Left ventricle myocardium inferior (tissue), 1 donor: ENCODE data around the gene RPL15. TPM values are rescaled to one million over a fixed set of nuclear protein-coding genes. Genes with fewer than 3 reads are reported as not detected.
"Not testable (repeated sequence)": the region's sequence is repeated elsewhere in the genome, so short reads cannot be mapped to it uniquely, and the experiment has no call there.

Source experiments
- DNase-seq: peaks from one replicate; pipeline ENCODE4 v3.0.0-alpha.2; 2020
- H3K27ac ChIP-seq: fragments of 200-600 bp; replicated peaks from 2 replicates; pipeline ENCODE4 v1.8.0; 2021
- H3K27me3 ChIP-seq: fragments of 200-600 bp; 2 replicates; pipeline ENCODE4 v1.8.0; 2021; ENCODE audit warnings: low read depth
- H3K36me3 ChIP-seq: fragments of 200-600 bp; 2 replicates; pipeline ENCODE4 v1.8.0; 2021
- H3K4me1 ChIP-seq: fragments of 200-600 bp; 2 replicates; pipeline ENCODE4 v1.8.0; 2021
- H3K4me3 ChIP-seq: fragments of 200-600 bp; 2 replicates; pipeline ENCODE4 v1.8.0; 2021; ENCODE audit warnings: mild to moderate bottlenecking, moderate library complexity
- H3K9me3 ChIP-seq: fragments of 200-600 bp; replicated peaks from 2 replicates; pipeline ENCODE4 v1.8.0; 2021
- intact Hi-C: fragments of 100-400 bp; cut with micrococcal nuclease; formaldehyde crosslinking; loops from one replicate; pipeline ENCODE4 v1.11.0; 2022
- long read RNA-seq: library from polyadenylated mRNA; unstranded; transcript quantifications from one replicate; pipeline ENCODE4 v2.0.0, GENCODE V29; 2021
- total RNA-seq: library from RNA; stranded (reverse); fragmentation: NEBNext Ultra II Directional; extraction: Animal tissue kit (Norgen Biotek cat#: 25700); gene quantifications from one replicate; pipeline ENCODE4 v1.2.1, GENCODE V29; 2021
- TF ChIP-seq, protein P1 (sequence below): fragments of 200-600 bp; IDR thresholded peaks from 2 replicates; pipeline ENCODE4 v1.8.0; 2021; ENCODE audit warnings: antibody characterized with exemption, mild to moderate bottlenecking, borderline replicate concordance
- donor health status: DM: no; HTN: yes; CAD: no; lungs with severe emphysema.

Gene RPL15
- 915 TPM for total RNA-seq
- long read RNA-seq, transcript RPL15-208 (4 exons, 1,063 nt) = minor isoform, 34 of 606 reads
- long read RNA-seq, transcript RPL15-202 (3 exons, 820 nt) = minor isoform, 14 of 606 reads
- long read RNA-seq, transcript RPL15-201 (4 exons, 2,730 nt) = major isoform, 511 of 606 reads
- long read RNA-seq, partial matches to known transcripts = 0 of 606 reads
- long read RNA-seq, other reads (novel, unspliced or antisense) = 41 of 606 reads

- intact Hi-C loops = no loop called here
Measured at GRCh38 chr3:23916886-23917678, at the start of gene RPL15, which contains the start of gene NKIRAS1. RPL15 (plus strand) TSS chr3:23917132; CDS start chr3:23917860, 728 bp downstream. NKIRAS1 (minus strand) TSS chr3:23916990; CDS start chr3:23910904, 6,086 bp downstream.

DNA sequence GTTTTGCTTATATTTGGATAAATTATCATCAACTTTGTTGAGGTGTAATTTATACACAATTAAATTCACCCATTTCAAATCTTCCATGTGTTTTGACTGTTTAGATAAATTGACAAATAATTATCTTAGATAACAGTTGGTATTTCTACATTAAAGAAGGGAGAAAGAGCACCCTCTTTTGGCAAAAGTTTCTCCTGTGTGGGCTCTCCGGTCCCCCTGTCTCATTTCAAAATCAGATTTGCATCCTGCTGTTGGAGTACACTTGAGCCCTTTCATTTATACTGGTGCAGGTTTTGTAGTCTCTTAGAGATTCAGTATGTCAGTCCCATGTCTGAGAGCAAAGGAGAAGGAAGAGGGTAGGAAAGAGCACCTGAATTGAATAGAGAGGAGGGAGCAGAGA lies 49.5 kb upstream of the RPL15 start:
- DNase-seq = no peak
- Histone ChIP-seq H3K4me3 (no peak overlapping the region), H3K27me3 (no peaks in the 10 kb centered on the region), H3K9me3 (no peaks in the 10 kb centered on the region), H3K36me3 (no peaks in the 10 kb centered on the region), H3K4me1 (peaks cover 74% of the 10 kb centered on the region), H3K27ac (peak overlapping the region; percentile 5)
- intact Hi-C loops = no loop called here
- TF ChIP-seq, protein P1, sequence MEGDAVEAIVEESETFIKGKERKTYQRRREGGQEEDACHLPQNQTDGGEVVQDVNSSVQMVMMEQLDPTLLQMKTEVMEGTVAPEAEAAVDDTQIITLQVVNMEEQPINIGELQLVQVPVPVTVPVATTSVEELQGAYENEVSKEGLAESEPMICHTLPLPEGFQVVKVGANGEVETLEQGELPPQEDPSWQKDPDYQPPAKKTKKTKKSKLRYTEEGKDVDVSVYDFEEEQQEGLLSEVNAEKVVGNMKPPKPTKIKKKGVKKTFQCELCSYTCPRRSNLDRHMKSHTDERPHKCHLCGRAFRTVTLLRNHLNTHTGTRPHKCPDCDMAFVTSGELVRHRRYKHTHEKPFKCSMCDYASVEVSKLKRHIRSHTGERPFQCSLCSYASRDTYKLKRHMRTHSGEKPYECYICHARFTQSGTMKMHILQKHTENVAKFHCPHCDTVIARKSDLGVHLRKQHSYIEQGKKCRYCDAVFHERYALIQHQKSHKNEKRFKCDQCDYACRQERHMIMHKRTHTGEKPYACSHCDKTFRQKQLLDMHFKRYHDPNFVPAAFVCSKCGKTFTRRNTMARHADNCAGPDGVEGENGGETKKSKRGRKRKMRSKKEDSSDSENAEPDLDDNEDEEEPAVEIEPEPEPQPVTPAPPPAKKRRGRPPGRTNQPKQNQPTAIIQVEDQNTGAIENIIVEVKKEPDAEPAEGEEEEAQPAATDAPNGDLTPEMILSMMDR = no peak

More at GRCh38 chr3:23916886-23917678, at the start of gene RPL15, which contains the start of gene NKIRAS1:
- peaks cover 60% of the 10 kb centered on the region for H3K4me1 ChIP-seq
- no peaks in the 10 kb centered on the region for H3K9me3 ChIP-seq
- H3K36me3 ChIP-seq = peaks cover 37% of the 10 kb centered on the region
- H3K27ac ChIP-seq = peak within 1 kb of the TSS; percentile 93
- peak within 1 kb of the TSS; percentile 97 for H3K4me3 ChIP-seq
- H3K27me3 ChIP-seq = no peaks in the 10 kb centered on the region
- DNase-seq = peak; percentile 98
- TF ChIP-seq, protein P1 = peak; percentile 72

DNA sequence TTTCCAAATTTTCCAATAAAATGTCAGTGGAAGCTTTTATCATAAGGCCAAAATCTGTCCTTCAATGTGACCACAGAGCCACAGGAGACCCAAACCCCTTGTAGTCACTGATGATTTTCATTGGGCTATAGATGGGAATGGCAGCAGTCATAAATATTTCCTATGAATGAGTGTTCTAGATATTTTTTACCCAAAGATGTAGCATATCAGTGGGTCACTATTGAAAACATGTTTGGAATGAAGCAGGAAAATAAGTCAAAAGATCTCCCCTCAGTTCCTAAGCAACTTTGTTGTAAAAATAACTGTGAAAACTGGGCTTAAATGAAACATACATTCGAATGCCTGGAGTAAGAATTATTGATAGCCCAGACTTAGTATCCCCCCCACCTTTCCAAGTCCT lies 49.1 kb upstream of the RPL15 start:
- Histone ChIP-seq H3K36me3 (no peaks in the 10 kb centered on the region), H3K9me3 (no peaks in the 10 kb centered on the region), H3K4me1 (peaks cover 74% of the 10 kb centered on the region), H3K27ac (peak overlapping the region; percentile 5), H3K27me3 (no peaks in the 10 kb centered on the region), H3K4me3 (no peak overlapping the region)
- intact Hi-C loops = no loop called here
- DNase-seq = no peak
- TF ChIP-seq, protein P1 = no peak

GRCh38 chr3:23869977-23870662 lies 46.8 kb upstream of the RPL15 start:
- Histone ChIP-seq H3K27ac (peak overlapping the region; percentile 58), H3K4me3 (no peak overlapping the region), H3K4me1 (peaks cover 73% of the 10 kb centered on the region), H3K9me3 (no peaks in the 10 kb centered on the region), H3K27me3 (no peaks in the 10 kb centered on the region), H3K36me3 (no peaks in the 10 kb centered on the region)
- TF ChIP-seq, protein P1 = no peak
- intact Hi-C loops = no loop called here
- no peak for DNase-seq

- intact Hi-C loops, DNase-seq, H3K4me3 ChIP-seq, H3K36me3 ChIP-seq, H3K27me3 ChIP-seq, H3K9me3 ChIP-seq: not testable (repeated sequence)
- Histone ChIP-seq H3K27ac (peak overlapping the region; percentile 58), H3K4me1 (peaks cover 72% of the 10 kb centered on the region)
Measured at GRCh38 chr3:23870663-23871043, 46.3 kb upstream of the RPL15 start.

DNA sequence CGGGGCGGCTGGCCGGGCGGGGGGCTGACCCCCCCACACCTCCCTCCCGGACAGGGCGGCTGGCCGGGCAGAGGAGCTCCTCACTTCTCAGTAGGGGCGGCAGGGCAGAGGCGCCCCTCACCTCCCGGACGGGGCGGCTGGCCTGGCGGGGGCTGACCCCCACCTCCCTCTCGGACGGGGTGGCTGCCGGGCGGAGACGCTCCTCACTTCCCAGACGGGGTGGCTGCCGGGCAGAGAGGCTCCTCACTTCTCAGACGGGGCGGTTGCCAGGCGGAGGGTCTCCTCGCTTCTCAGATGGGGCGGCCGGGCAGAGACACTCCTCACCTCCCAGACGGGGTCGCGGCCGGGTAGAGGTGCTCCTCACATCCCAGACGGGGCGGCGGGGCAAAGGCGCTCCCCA lies 45.6 kb upstream of the RPL15 start:
- intact Hi-C loops = not testable (repeated sequence)
- H3K4me1 ChIP-seq = peaks cover 72% of the 10 kb centered on the region

More for the DNA sequence above, 45.6 kb upstream of the RPL15 start:
- not testable (repeated sequence) for H3K9me3 ChIP-seq, DNase-seq, H3K27me3 ChIP-seq, H3K27ac ChIP-seq, H3K36me3 ChIP-seq, H3K4me3 ChIP-seq
